ENCODE data around the gene TEAD3.
A peak's percentile ranks its signal among the peaks of the same experiment; 100 is the strongest.

The TEAD3 gene

GRCh38 chr6:35432291-35432690 is 64.6 kb downstream of the TEAD3 start:
- TF ChIP-seq, protein P1, sequence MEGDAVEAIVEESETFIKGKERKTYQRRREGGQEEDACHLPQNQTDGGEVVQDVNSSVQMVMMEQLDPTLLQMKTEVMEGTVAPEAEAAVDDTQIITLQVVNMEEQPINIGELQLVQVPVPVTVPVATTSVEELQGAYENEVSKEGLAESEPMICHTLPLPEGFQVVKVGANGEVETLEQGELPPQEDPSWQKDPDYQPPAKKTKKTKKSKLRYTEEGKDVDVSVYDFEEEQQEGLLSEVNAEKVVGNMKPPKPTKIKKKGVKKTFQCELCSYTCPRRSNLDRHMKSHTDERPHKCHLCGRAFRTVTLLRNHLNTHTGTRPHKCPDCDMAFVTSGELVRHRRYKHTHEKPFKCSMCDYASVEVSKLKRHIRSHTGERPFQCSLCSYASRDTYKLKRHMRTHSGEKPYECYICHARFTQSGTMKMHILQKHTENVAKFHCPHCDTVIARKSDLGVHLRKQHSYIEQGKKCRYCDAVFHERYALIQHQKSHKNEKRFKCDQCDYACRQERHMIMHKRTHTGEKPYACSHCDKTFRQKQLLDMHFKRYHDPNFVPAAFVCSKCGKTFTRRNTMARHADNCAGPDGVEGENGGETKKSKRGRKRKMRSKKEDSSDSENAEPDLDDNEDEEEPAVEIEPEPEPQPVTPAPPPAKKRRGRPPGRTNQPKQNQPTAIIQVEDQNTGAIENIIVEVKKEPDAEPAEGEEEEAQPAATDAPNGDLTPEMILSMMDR (conservative IDR thresholded peaks at IDR 0.05) = no peak
- H3K27ac ChIP-seq = peak overlapping the region; percentile 39

- TF ChIP-seq, protein P1 (conservative IDR thresholded peaks at IDR 0.05) = no peak
- H3K27ac ChIP-seq = no peak overlapping the region
These were observed 67.4 kb downstream of the TEAD3 start for GRCh38 chr6:35429463-35429862.

- H3K27ac ChIP-seq = no peak overlapping the region
- TF ChIP-seq, protein P1 (conservative IDR thresholded peaks at IDR 0.05) = no peak
These were observed 68.3 kb downstream of the TEAD3 start for GRCh38 chr6:35428421-35429149.

DNA sequence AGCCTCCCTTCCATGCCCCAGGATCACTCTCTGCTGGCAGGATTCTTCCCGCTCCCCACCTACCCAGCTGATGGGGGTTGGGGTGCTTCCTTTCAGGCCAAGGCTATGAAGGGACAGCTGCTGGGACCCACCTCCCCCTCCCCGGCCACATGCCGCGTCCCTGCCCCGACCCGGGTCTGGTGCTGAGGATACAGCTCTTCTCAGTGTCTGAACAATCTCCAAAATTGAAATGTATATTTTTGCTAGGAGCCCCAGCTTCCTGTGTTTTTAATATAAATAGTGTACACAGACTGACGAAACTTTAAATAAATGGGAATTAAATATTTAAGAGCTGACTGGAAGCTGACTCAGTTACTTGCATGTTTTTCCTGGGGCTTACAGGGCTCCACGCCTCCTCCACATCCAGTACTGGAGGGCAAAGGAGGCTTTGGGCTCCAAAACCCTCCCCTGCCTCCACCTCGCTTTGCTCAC is 69.0 kb downstream of the TEAD3 start:
- H3K27ac ChIP-seq = no peak overlapping the region
- TF ChIP-seq, protein P1 (conservative IDR thresholded peaks at IDR 0.05) = no peak

DNA sequence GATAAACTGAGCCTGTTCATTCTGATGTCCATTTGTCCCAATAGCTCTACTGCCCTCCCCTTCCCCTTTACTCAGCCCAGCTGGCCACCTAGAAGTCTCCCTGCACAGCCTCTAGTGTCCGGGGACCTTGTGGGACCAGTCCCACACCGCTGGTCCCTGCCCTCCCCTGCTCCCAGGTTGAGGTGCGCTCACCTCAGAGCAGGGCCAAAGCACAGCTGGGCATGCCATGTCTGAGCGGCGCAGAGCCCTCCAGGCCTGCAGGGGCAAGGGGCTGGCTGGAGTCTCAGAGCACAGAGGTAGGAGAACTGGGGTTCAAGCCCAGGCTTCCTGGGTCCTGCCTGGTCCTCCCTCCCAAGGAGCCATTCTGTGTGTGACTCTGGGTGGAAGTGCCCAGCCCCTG is 69.4 kb downstream of the TEAD3 start:
- TF ChIP-seq, protein P1 (conservative IDR thresholded peaks at IDR 0.05) = no peak
- no peak overlapping the region for H3K27ac ChIP-seq

GRCh38 chr6:35426074-35426473 is 70.8 kb downstream of the TEAD3 start:
- no peak overlapping the region for H3K27ac ChIP-seq
- TF ChIP-seq, protein P1 (conservative IDR thresholded peaks at IDR 0.05) = no peak

DNA sequence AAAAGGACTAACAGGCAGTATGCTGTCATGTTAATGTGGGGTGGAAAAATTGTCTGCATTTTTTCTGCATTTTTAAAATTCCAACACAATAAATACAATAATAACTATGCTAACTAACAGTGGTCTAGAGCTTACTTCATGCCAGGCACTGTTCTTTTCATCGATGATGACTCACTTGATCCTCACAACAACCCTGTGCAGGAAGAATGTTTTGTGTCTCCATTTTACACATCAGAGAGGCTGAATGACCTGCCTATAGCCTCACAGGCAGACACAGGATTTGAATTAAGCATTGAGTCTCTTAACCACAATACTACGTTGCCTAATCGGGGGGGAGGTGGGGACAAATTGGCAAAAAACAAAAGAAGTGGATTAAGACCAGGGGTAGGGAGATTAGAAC is 71.6 kb downstream of the TEAD3 start:
- TF ChIP-seq, protein P1 (conservative IDR thresholded peaks at IDR 0.05) = no peak
- H3K27ac ChIP-seq = no peak overlapping the region

Measured in VCaP (cell line).